Spleen (tissue), 7 donors: Measurements from ENCODE around the gene HNRNPA3.

Source experiments
- CTCF ChIP-seq, 11 experiments: fragments of 200-600 bp in 7 of 11; fragments of 450-650 bp in 4 of 11; sonication (generic) in 4 of 11; IDR thresholded peaks in 8 of 11; conservative IDR thresholded peaks in 3 of 11; 1 replicate in 7 of 11; 2 replicates in 4 of 11; pipeline versions ENCODE4 v1.4.0 to v1.8.0; 2016 to 2021; ENCODE audit warnings: antibody characterized with exemption in 11 of 11, inconsistent platforms in 4 of 11, mild to moderate bottlenecking in 1 of 11
- POLR2A ChIP-seq, 3 donors: fragments of 450-650 bp; IDR thresholded peaks; one replicate each; pipeline ENCODE4 v1.5.1; 2017; ENCODE audit warnings: antibody characterized with exemption in 3 of 3, mild to moderate bottlenecking in 1 of 3
- donor health status: DM: no; HTN: no; CAD: no; lungs with moderate emphysema.
- donor health status: DM: no; HTN: no; CAD: no.
- donor health status: DM: no; HTN: no; CAD: no.

GRCh38 chr2:177256695-177257094 lies 44.1 kb downstream of the HNRNPA3 start:
- TF ChIP-seq POLR2A (IDR thresholded peaks at IDR 0.05) (no peak), CTCF (IDR thresholded peaks at IDR 0.05 in 8 of 11, conservative IDR thresholded peaks at IDR 0.05 in 3 of 11) (no peak)
